Measurements from ENCODE around the gene ZNF682. TPM values are rescaled to one million over a fixed set of nuclear protein-coding genes. Genes with fewer than 3 reads are reported as not detected.

ZNF682 gene
- total and polyA plus RNA-seq, 2 of the 8 experiments (the other 6 are each of a cell fraction or from before 2014, with no cell fraction given), result 4.3 to 27.5 TPM

- H3K79me1 ChIP-seq (ENCODE audit: low read depth, low read length), result no peaks in the 10 kb centered on the region; the same call in 1 of the 2 replicates
- no peak overlapping the region for H2BK5ac ChIP-seq (ENCODE audit: low read depth, low read length)
- no peak overlapping the region for H4K8ac ChIP-seq (ENCODE audit: extremely low read depth, insufficient read depth, low read length)
- peaks cover 37 to 55% of the 10 kb centered on the region in 2 experiments for H3K9me3 ChIP-seq (ENCODE audit: insufficient read depth in 2 of 2, low read depth in 1 of 2, low read length in 1 of 2)
- H3K9ac ChIP-seq (replicated peaks in 1 of 4; ENCODE audit: extremely low read depth in 1 of 4, low read depth in 3 of 4, low read length in 3 of 4), result no peak overlapping the region
- 89% methylated on average over 2 of the region's 2 CpGs; no CpG with 5 or more reads in 1 of the 2 experiments for WGBS, 2 experiments (ENCODE audit: extremely low coverage in 1 of 2, insufficient coverage in 1 of 2, insufficient read length in 1 of 2, insufficient replicate concordance in 2 of 2, low coverage in 1 of 2, low lambda C conversion rate in 2 of 2, missing lambda C conversion rate in 1 of 2)
- DNase-seq (ENCODE audit: low read depth in 1 of 2, low spot score in 2 of 2) (no peak), FAIRE-seq (peak; percentile 57)
- no peaks in the 10 kb centered on the region for H3K4me1 ChIP-seq (replicated peaks in 1 of 4; ENCODE audit: control insufficient read depth in 3 of 4, insufficient read depth in 4 of 4, low read length in 3 of 4)
- no peak overlapping the region for H3K14ac ChIP-seq (ENCODE audit: insufficient read length)
- ChIA-PET CTCF (ENCODE audit: partially characterized antibody) (no interaction called here), POLR2A (ENCODE audit: partially characterized antibody) (interaction anchor here (1.5 kb wide), 1 partner anchor 9 kb away, joined by 3 read pairs; no protein-coding TSS in a partner anchor)
- no peak overlapping the region for H2BK12ac ChIP-seq (ENCODE audit: low read depth, low read length)
- no peaks in the 10 kb centered on the region for H3K27me3 ChIP-seq (replicated peaks in 1 of 4; ENCODE audit: control insufficient read depth in 3 of 4, extremely low read depth in 1 of 4, insufficient read depth in 3 of 4, low read length in 3 of 4)
- no peak overlapping the region for H3K27ac ChIP-seq (ENCODE audit: low read depth, low read length)
- no peak overlapping the region for H3K4me3 ChIP-seq (ENCODE audit: extremely low read depth in 1 of 4, insufficient read depth in 2 of 4, low read depth in 3 of 4, low read length in 4 of 4)
- H2AK5ac ChIP-seq (ENCODE audit: low read depth, low read length), result no peak overlapping the region
- H3K56ac ChIP-seq (replicated peaks; ENCODE audit: insufficient read length, low read depth, low read length), result no peak overlapping the region
- H2AFZ ChIP-seq (ENCODE audit: low read length), result no peak overlapping the region
- no peak overlapping the region for H3K4ac ChIP-seq (replicated peaks; ENCODE audit: insufficient read length, low read depth, low read length)
- peaks cover 0 to 63% (median 26%) of the 10 kb centered on the region in 4 experiments; a peak in 7 of 8 replicates for H3K36me3 ChIP-seq (ENCODE audit: control insufficient read depth in 2 of 4, insufficient read depth in 4 of 4, low read length in 3 of 4)
- H3K4me2 ChIP-seq (ENCODE audit: insufficient read depth in 1 of 2, low read depth in 2 of 2, low read length in 2 of 2), result no peak overlapping the region
- TF ChIP-seq SAP30 (IDR thresholded peaks at IDR 0.05; ENCODE audit: insufficient read depth, insufficient replicate concordance, low read length) (no peak), CHD2 (IDR thresholded peaks at IDR 0.05; ENCODE audit: low read length) (no peak)
- no peak overlapping the region for H2BK15ac ChIP-seq (ENCODE audit: low read length)
- H2BK120ac ChIP-seq (replicated peaks; ENCODE audit: low read depth, low read length), result no peak overlapping the region
- H4K5ac ChIP-seq (ENCODE audit: insufficient read length, low read depth, low read length), result no peak overlapping the region
- H4K20me1 ChIP-seq (replicated peaks in 1 of 2; ENCODE audit: control insufficient read depth in 1 of 2, insufficient read depth in 2 of 2, low read length in 2 of 2), result no peaks in the 10 kb centered on the region
- no peak overlapping the region for H3K23ac ChIP-seq (ENCODE audit: insufficient read length)
- H3K23me2 ChIP-seq (ENCODE audit: low read depth, low read length), result no peaks in the 10 kb centered on the region
- no peak overlapping the region for H2BK20ac ChIP-seq (ENCODE audit: low read length)
- H4K91ac ChIP-seq (replicated peaks; ENCODE audit: insufficient read length, low read length), result no peak overlapping the region
- H3K18ac ChIP-seq (ENCODE audit: extremely low read depth, low read length), result no peak overlapping the region
- H3K79me2 ChIP-seq (ENCODE audit: control insufficient read depth in 1 of 2, insufficient read depth in 2 of 2, low read length in 2 of 2), result no peaks in the 10 kb centered on the region
Observed at GRCh38 chr19:20005741-20006140, 33.6 kb downstream of the ZNF682 start.
